Left lobe of liver (tissue), 2 donors: ENCODE results near the gene NEGR1. TPM values are rescaled to one million over a fixed set of nuclear protein-coding genes. Genes with fewer than 3 reads are reported as not detected.

ENCODE experiments used
- ATAC-seq: fragments of 200-7000 bp; cut with Tn5 transposase; one replicate; pipeline ENCODE4 v1.9.1; 2020; ENCODE audit warnings: mild to moderate bottlenecking, moderate library complexity
- DNase-seq: peaks from one replicate; pipeline ENCODE4 v3.0.0-alpha.2; 2020; ENCODE audit warnings: low spot score
- total RNA-seq: library from RNA; stranded (reverse); gene quantifications from one replicate; pipeline ENCODE4 v1.2.1, GENCODE V29; 2021
- donor health status: DM: no; HTN: no; CAD: no; lungs with moderate emphysema.
- donor health status: DM: no; HTN: yes; CAD: no.

NEGR1 gene
- total RNA-seq, 1 donor from 2014 or later, result 0.20 TPM

GRCh38 chr1:71424536-71424935, 857.8 kb downstream of the NEGR1 start:
- ATAC-seq (no peak), DNase-seq (no peak)

DNA sequence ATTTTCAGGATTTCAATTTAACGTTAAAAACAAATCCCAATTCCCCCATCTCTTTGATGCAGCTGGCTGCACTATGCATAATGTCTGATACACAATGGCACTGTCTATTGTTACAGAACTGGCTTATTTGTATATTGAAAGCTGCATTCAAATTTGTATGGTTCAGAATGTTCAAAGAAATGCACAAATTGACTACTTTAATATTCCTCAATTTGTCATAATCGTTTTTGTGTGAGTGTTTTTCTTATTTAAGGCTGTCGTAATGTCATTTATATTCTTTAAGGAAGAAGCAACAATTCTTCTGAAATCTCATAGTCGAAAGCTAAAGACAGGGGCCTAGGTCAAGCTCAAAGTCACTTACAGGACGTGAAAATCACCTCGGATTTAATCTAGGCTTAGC, 860.1 kb downstream of the NEGR1 start:
- no peak for ATAC-seq
- DNase-seq, result no peak

GRCh38 chr1:71417421-71417820, 864.9 kb downstream of the NEGR1 start:
- DNase-seq (no peak), ATAC-seq (no peak)

DNA sequence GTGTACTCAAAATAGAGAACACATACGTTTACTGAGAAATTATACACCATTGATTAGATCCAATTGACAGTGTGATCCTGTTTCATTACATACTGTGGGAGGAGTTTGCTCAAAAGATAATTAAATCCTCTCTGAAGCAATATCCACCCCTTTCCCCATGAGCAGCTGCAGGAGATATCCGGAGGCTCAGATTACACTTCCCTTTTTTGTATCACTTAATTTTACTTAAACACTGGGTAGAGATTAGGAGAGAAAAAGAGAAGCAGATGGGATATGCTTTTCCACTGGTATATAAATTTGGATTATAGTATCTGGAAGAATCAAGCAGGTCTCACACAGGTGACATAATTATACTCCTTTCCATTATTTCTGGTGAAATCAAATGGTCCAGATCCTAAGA, 868.2 kb downstream of the NEGR1 start:
- no peak for ATAC-seq
- no peak for DNase-seq

DNA sequence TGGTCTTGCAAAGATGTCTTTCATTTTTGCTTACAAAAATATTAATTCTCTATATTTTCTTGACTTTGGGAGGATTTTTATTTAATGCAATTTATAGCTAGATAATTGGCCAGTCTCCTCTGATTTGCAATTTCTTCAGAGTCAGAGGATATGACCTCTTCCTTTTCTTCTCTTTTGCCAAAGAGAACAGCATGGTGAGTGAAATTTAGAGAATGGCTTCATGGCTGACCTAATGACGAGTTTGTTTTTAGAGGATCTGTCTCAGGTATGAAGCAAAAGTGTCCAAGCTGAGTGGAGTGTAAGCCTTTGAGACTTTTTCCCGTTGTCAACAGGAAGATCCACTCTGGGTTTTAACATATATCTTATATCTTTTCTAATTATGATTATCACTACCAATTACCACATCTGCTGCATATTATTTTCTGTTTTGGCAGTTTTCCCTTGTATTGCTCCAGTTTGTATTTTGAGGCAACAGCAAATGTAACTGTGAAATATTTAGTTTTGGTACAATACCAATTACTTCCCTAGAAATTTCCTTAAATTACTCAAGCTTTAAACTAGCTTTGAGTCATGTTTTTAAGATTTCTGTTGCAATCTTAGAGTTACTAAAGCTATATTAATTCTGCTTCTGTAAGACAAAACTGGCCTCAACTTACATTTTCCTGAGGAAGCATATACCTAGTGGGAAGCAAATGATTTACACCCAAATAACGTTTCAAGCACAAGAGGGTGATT, 868.7 kb downstream of the NEGR1 start:
- DNase-seq (no peak), ATAC-seq (no peak)

- DNase-seq, result no peak
These were observed 882.3 kb downstream of the NEGR1 start for GRCh38 chr1:71400050-71400449.

DNA sequence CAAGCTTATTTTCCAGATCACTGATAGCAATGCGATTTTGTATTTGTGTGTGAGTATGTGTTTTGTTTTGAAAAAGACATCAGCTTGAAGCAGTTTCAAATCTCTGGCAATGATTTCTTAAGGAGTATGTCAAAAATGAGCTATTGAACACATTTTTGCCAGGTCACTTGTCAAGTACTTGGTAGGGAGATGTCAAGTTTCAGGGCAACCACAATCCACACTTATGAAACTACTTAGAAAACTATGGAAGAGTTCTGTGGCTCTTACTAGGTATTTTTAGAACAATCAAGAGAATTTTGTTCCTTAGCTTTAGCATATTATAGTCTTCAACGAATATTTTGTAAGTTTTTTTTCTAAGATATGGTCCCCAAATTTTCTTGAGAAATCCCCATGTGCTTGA, 882.7 kb downstream of the NEGR1 start:
- DNase-seq (no peak), ATAC-seq (no peak)

More at GRCh38 chr1:71400050-71400449, 882.3 kb downstream of the NEGR1 start:
- ATAC-seq, result no peak

DNA sequence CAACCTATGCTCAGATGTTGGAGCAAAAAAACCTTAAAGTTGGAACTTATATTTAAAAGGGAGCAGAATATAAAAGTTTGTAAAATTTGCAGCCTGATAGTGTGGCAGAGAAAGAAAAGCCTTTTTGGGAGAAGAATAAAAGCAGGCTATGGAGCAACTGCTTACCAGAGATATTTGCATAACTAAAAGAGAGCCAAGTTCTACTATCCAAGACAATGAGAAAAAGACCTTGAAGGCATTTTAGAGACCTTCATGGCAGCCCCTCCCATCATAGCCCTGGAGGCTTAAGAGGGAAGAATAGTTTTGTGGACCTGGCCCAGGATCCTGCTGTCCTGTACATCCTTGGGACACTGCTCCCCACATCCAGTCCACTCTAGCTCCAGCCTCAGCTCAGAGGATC, 889.0 kb downstream of the NEGR1 start:
- ATAC-seq, result no peak
- DNase-seq, result no peak

- DNase-seq (no peak), ATAC-seq (no peak)
These were observed 891.8 kb downstream of the NEGR1 start for GRCh38 chr1:71390518-71390917.

- DNase-seq (no peak), ATAC-seq (no peak)
These were observed 904.5 kb downstream of the NEGR1 start for GRCh38 chr1:71377886-71378285.

- no peak for DNase-seq
- no peak for ATAC-seq
These were observed 909.8 kb downstream of the NEGR1 start for GRCh38 chr1:71372496-71372895.

- DNase-seq (no peak), ATAC-seq (no peak)
These were observed 910.8 kb downstream of the NEGR1 start for GRCh38 chr1:71371581-71371980.

- ATAC-seq (no peak), DNase-seq (no peak)
These were observed 918.1 kb downstream of the NEGR1 start for GRCh38 chr1:71364236-71364635.

- no peak for ATAC-seq
- DNase-seq, result no peak
These were observed 919.6 kb downstream of the NEGR1 start for GRCh38 chr1:71362691-71363090.

DNA sequence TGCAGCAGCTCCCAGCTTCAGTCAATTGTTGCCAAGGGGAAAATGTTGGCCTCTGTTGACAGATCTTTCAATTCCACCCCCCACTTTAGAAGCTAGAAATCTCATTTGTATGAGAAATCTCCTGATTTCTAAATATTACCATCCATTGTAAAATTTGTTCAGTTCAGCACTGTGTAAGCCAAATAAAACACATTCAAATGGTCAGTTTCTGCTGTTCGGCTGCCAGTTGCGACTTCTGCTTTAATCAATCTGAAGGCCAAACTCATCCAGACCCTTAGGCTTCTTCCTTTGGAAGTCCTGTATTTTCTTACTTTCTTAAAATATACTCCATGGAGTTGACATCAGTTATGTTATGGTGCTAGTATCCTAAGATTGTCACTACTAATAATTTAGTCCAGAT, 920.3 kb downstream of the NEGR1 start:
- DNase-seq, result no peak
- no peak for ATAC-seq

- ATAC-seq (no peak), DNase-seq (no peak)
These were observed 924.6 kb downstream of the NEGR1 start for GRCh38 chr1:71357708-71358107.

DNA sequence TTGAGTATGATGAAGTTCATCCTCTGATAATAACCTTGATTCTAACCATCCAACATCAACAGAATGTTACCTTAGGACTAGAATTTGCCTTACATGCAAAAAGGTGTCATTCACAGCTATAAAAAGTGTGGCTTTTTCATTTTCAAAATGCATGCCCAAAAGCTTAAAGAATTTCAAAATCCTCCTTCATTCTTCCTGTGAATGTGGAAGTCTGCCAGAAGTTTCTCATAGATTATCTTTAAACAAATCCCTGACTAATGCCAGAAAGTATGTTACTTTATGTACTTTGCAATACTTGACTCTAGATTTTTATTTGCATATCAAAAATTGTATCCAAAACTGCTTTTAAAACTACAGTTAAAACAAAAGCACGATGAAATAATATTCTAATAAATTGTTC, 930.9 kb downstream of the NEGR1 start:
- ATAC-seq, result no peak
- DNase-seq, result no peak

DNA sequence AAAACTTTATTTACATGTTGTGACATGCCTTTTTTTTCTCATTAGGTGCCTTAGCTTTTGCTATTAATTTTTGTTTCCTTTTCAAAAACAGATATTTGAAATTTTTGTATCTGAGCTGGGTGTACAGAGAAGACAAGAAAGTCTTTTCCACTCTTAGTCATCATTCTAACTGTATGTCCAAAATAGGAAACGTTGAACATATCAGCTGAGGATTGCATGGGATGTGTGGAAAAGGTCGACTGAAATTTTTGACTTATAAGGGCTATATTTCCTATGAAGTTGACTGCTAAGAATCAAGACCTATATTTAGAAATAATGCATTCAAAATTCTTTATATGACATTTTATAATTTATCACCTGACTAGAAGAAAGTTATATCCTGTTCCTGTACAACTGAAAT, 931.5 kb downstream of the NEGR1 start:
- DNase-seq (no peak), ATAC-seq (no peak)

DNA sequence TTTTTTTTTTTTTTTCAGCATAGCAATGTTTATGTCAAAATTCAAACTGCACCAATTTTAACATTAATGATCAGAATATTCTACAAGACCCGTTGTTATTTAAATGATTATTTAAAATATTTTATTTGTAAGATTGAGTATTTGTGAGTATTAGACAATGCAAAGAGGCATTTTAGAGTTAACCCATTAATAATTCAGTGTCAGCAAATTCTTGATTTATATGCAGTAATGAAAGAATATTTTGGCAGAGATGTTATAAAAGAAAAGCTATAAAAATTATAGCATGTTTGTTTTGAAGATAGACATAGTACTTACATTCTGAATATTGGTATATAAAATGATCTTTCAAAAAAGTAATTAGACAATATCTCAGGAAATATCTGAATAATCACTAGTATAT, 932.0 kb downstream of the NEGR1 start:
- DNase-seq (no peak), ATAC-seq (no peak)
